GM12874 (cell line): ENCODE measurements around the gene PDSS2.

Experiments used
- CTCF ChIP-seq: IDR thresholded peaks from 2 replicates; pipeline ENCODE4 v1.5.1; 2011; ENCODE audit warnings: low read depth, mild to moderate bottlenecking, control low read depth, low read length, moderate library complexity; ENCODE audit not compliant: insufficient read depth

PDSS2 gene

GRCh38 chr6:107458672-107459282, 587 bp downstream of the PDSS2 start:
- TF ChIP-seq CTCF = no peak

GRCh38 chr6:107448776-107449175, 10.6 kb downstream of the PDSS2 start:
- TF ChIP-seq CTCF = no peak

- no peak for TF ChIP-seq CTCF
Measured at GRCh38 chr6:107447663-107448216, 11.6 kb downstream of the PDSS2 start.

- no peak for TF ChIP-seq CTCF
Measured at GRCh38 chr6:107444277-107444676, 15.1 kb downstream of the PDSS2 start.

- no peak for TF ChIP-seq CTCF
Measured at GRCh38 chr6:107443608-107444267, 15.6 kb downstream of the PDSS2 start.

GRCh38 chr6:107442938-107443607, 16.3 kb downstream of the PDSS2 start:
- no peak for TF ChIP-seq CTCF

- no peak for TF ChIP-seq CTCF
Measured at GRCh38 chr6:107441682-107442081, 17.7 kb downstream of the PDSS2 start.
